ENCODE results near the gene ANXA4. TPM values are rescaled to one million over a fixed set of nuclear protein-coding genes. Genes with fewer than 3 reads are reported as not detected.

ANXA4 gene
- total and polyA plus RNA-seq, 2 of the 13 experiments (the other 11 are each of a cell fraction or from before 2014, with no cell fraction given), result 155 to 168 TPM

GRCh38 chr2:69831354-69831905 lies 89.5 kb downstream of the ANXA4 start (continued):
- TF ChIP-seq HOMEZ (CRISPR knock-in tag; IDR thresholded peaks at IDR 0.05; ENCODE audit: low read depth) (no peak), SPEN (CRISPR knock-in tag; IDR thresholded peaks at IDR 0.05; ENCODE audit: low read depth) (0 out of 2 replicates have a peak, but pooled peaks have one; percentile 15), THAP7 (CRISPR knock-in tag; IDR thresholded peaks at IDR 0.05) (no peak), HBP1 (CRISPR knock-in tag; IDR thresholded peaks at IDR 0.05; ENCODE audit: low read depth) (no peak), ZNF891 (CRISPR knock-in tag; IDR thresholded peaks at IDR 0.05) (no peak; the same call in 1 of the 2 replicates), ARID4A (CRISPR knock-in tag; IDR thresholded peaks at IDR 0.05; ENCODE audit: borderline replicate concordance) (no peak)

Data from HepG2 (cell line).